PC-9 (cell line): ENCODE results near the gene INPP5F.

Experiments
- CTCF ChIP-seq: fragments of 200-600 bp; sonication (generic); conservative IDR thresholded peaks from 2 replicates; pipeline ENCODE4 v1.6.1; 2017; ENCODE audit warnings: mixed run types, antibody characterized with exemption, mild to moderate bottlenecking, moderate library complexity
- EZH2 ChIP-seq: fragments of 200-600 bp; sonication (generic); IDR thresholded peaks from 2 replicates; pipeline ENCODE4 v1.8.0; 2017; ENCODE audit warnings: antibody characterized with exemption, low read depth

GRCh38 chr10:119726676-119727261, 919 bp downstream of the INPP5F start:
- no peak for TF ChIP-seq CTCF
- no peak for TF ChIP-seq EZH2
